Myocyte (in vitro differentiated cells): ENCODE results near the gene CNN2. TPM values are rescaled to one million over a fixed set of nuclear protein-coding genes. Genes with fewer than 3 reads are reported as not detected.
A peak's percentile ranks its signal among the peaks of the same experiment; 100 is the strongest.

Experiments used
- DNase-seq: peaks from one replicate; pipeline ENCODE4 v3.0.0-alpha.2; 2012; ENCODE audit warnings: low read depth
- total RNA-seq: library from RNA; depleted of rRNA; stranded (reverse); fragments of >200 nt; gene quantifications from 2 replicates; pipeline ENCODE4 v1.2.3, GENCODE V29; 2014

CNN2 gene
- total RNA-seq, 1 donor from 2014 or later: 88.1 TPM

DNA sequence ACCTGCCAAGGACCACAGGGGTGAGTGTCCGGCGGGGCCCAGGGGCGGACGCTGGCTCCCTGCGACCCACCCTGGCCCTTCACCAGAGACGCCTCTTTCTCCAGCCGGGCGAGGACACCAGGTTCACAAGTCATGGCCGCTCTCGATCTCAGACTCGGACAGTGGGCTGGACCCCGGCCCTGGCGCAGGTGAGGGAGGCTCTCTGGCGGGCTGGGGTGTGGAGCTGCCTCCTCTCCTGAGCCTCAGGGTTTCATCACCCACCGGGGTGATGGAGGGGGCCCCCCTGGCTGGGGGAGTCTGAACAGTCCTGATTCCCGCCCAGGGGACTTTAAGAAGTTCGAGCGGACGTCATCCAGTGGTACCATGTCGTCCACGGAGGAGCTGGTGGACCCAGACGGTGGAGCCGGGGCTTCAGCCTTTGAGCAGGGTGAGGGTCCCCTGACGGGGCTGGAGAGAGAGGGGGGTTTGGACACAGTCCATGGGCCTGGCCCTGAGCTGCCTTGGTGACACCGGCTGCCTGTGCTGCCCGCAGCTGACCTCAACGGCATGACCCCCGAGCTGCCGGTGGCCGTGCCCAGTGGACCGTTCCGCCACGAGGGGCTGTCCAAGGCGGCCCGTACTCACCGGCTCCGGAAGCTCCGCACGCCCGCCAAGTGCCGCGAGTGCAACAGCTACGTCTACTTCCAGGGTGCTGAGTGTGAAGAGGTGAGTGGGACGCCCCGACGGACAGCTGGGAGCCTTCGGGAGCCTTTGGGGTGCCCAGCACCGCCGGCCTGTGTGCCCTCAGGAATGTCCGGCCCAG lies 54.2 kb downstream of the CNN2 start:
- no peak for DNase-seq

DNA sequence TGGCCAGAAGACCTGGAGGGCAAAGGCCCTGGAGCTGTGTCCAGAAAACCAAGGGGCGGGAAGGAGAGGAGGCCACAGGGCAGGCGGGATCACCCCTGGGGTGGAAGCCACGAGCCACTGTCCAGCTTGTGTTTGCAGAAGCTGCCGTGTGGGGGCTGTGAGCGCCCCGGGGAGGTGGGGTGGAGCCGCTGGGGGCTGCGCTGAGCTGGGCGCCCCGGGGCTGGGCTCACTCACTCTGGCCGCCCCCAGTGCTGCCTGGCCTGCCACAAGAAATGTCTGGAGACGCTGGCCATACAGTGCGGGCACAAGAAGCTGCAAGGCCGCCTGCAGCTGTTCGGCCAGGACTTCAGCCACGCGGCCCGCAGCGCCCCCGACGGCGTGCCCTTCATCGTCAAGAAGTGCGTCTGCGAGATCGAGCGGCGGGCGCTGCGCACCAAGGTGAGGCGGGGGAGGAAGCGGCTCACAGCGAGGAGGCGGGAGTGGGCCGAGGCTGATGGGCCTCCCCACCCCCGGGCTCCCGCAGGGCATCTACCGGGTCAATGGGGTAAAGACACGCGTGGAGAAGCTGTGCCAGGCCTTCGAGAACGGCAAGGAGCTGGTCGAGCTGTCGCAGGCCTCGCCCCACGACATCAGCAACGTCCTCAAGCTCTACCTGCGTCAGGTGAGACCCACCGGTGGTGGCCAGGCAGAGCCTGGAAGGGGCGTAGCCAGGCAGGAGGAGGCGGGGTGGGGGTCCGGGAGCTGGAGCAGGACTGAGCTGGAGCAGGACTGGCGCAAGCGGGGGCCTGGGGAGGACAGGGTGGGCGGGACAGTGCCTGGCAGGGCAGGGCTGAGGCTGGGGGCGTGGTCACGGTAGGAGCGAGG lies 55.1 kb downstream of the CNN2 start:
- DNase-seq: peak; percentile 50

DNA sequence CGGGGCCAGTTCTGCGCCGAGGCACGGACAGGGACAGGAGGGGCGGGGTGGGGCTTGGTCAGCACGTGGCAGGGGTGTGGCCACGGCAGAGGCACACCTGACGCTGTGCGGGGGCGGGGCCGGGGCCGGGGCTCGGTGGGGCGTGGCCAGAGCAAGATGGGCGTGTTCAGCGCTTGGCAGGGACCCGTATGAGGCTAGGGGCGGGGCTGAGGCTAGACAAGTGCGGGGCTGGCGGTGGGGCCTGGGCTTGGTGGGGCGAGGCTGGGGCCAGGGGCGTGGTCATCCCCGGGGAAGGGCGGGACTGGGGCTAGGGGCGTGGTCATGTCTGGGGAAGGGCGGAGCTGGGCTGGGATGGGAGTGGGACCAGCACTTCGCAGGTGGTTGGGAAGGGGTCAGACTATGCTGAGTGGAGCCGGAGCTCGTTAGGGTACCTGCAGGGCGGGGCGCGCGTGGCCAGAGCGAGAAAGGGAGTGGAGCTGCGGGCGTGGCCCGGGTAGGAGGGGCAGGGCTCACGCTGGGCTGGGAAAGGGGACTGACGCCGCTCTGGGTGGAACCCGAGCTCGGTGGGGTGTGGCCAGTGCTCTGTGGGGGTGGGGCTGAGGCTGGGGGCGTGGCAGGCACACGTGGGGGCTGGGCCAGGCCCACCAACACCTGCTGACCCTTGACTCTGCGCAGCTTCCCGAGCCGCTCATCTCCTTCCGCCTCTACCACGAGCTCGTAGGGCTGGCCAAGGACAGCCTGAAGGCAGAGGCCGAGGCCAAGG lies 55.9 kb downstream of the CNN2 start:
- no peak for DNase-seq

DNA sequence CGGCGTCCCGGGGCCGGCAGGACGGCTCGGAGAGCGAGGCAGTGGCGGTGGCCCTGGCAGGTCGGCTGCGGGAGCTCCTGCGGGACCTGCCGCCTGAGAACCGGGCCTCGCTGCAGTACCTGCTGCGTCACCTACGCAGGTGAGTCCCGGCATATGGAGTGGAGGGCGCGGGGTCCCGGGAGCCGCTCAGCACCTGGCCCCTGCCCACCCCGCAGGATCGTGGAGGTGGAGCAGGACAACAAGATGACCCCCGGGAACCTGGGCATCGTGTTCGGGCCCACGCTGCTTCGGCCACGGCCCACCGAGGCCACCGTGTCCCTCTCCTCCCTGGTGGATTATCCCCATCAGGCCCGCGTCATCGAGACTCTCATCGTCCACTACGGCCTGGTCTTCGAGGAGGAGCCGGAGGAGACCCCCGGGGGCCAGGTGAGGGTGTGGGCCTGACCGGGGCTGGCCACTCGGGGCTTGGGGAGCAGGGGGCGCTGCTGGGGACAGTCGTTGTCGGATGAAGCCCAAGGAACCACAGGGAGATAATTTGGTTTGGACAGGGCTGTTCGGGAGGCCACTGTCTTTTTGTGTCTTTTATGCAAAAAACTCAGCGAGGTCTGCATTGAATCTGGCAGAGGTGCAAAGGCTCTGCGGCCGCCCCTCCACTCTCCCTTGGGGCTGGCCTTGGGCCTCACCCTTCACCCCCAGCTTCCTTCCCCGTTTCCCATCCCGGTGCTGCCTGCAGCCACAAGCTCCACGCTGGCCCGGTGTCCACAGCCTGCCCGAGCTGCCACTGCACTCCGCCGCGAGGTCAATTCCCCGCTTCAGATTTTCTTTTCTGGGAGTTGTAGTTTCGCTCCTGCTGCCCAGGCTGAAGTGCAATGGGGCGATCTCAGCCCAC lies 56.8 kb downstream of the CNN2 start:
- no peak for DNase-seq

DNA sequence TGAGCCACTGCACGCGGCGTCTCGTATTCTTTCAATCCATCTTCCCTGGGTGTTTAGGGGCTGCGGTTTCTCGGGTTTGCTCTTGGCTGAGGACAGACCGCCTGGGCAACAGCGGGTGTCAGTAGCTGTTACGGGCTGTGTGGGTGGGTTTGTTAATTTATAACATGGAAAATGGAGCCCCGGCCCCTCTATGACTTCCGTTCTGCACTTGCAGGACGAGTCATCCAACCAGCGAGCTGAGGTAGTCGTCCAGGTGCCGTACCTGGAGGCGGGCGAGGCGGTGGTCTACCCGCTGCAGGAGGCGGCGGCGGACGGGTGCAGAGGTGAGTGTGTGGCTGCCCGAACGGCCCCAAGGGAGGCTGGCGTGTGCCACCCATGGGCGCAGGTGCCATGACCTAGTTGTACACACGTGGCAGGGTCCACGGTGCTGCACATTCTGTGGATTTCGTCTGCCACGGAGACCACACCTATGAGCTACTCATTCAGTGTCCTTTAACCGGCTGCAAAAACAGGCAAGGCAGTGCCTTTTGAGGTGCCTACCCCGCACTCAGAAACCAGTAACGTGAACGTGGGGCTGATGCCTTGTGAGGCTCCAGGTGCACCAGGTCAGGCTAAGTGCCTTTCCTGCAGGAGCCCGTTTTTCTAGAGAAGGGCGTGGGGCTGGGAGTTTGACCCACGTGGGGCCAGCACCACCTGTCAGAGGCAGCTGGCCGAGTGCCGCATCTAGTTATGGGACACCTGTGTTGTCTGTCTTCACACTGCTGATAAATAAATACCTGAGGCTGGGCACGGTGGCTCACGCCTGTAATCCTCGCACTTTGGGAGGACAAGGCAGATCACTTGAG lies 57.8 kb downstream of the CNN2 start:
- DNase-seq: no peak

DNA sequence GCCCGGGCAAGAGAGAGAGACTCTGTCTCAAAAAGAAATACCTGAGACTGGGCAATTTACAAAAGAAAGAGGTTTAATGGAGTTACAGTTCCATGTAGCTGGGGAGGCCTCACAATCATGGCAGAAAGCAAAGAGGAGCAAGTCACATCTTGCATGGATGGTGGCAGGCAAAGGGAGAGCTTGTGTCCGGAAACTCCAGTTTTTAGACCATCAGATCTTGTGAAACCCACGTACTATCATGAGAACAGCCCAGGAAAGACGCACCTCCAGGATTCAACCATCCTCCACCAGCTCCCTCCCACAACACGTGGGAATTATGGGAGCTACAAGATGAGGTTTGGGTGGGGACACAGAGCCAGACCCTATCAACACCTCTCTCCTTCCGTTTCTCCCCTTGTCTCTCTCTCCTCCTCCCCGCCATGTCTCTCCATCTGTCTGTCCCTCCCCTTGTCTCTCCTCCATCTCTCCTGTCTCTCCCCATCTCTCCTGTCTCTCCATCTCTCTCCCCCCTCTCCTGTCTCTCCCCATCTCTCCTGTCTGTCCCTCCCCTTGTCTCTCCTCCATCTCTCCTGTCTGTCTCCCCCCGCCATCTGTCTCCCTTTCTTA lies 58.7 kb downstream of the CNN2 start:
- no peak for DNase-seq

DNA sequence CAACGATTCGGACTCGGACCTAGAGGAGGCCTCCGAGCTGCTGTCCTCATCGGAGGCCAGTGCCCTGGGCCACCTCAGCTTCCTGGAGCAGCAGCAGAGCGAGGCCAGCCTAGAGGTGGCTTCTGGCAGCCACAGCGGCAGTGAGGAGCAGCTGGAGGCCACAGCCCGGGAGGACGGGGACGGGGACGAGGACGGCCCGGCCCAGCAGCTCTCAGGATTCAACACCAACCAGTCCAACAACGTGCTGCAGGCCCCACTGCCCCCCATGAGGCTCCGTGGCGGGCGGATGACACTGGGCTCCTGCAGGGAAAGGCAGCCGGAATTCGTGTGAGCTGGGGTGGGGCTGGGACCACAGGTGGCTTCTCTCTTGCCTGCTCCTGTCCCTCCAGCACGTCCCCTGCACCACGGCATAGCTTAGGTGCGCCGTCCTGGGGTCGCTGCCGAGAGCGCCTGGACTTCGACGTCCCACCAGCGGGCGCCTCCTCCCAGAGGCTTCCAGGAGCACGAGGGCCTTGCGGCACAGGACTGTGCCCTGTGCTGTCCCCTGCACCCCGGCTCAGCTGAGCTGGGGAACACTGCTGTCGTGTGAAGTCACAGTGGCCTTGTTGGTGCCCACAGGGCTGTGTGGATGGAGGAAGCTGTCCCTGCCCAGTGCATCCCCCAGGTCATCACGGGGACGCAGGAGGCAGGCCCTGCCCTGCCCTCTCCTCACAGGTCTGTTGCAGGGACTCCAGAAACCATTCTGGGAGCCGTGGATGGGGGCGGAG lies 59.5 kb downstream of the CNN2 start:
- no peak for DNase-seq

DNA sequence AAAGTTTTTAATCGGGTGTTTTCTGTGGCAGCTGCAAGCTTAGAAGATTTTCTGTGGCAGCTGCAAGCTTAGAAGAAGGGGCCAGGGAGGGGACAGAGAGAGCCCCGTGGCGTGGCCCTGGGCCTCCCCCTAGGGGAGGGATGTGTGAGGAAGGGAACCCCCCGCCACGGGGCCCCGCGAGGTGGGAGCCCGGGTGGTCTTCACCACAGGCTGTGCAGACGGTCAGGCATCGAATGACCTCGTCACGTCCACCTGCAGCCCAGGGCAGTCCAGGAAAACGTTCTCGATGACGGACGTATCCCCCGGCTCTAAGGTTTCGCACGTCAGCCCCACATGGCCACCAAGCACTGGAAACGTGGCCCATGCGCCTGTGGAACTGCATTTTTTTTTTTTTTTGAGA lies 60.2 kb downstream of the CNN2 start:
- DNase-seq: no peak

DNA sequence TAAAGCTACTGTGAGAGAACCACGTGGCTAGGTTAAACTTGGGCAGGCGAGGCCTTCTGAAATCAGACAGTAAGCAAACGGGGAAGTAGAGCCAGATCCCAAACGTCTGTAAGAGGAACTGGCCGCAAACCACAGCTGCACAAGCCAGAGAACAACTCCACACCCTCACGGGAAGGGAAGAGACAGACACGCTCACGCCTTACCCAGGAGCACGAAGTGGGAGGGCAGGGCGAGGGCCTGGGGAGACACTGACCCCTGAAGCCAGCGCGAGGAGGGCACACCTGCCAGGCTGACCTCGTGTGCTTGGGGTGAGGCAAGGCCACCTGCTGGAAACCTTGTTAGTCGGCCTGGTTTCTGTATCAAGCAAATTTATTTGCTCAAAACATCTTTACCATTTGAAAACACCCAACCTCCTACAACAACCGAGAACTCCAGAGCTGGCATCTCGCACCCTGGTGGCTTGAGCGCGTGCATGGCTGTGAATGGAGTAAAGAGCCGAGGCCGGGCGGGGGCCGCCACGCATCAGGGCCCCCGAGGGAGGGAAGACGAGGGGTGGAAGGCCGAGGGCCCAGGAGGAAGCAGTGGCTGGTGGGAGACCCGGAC lies 61.5 kb downstream of the CNN2 start:
- DNase-seq: no peak

DNA sequence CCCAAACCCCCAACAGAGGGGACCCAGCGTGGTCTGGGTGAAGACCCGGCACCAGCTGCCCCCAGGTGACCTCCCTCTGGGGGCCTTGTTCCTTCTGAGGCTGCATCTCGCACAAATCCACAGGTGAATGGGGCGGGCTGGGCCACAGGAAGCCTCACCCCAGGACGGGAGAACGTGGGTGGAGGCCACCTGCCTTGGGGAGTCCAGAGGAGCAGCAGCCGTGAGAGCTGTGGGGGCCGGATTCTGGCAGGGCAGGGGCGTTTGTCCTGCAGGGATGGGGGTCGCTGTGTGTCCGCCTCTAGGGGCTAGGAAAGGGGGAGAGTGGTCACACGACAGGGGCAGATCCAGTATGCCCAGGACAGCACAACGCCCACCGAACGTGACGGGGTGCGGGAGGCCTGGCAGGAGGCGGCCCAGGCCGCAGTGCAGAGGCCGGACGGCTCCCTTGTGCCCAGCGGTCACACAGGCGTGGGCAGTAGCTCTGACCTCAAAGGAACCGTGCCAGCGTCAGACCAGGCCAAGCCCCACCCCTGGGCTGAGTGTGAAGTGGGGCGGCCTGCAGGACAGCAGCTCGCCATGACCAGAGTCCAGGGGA lies 62.1 kb downstream of the CNN2 start:
- no peak for DNase-seq

Other genes with a start within 250 kb of the CNN2 start
- gene PTBP1, start 229.2 kb upstream of the CNN2 start, total RNA-seq: 89.0 and 105 TPM in 2 replicates
- 0.16 and 0.26 TPM in 2 replicates for gene PLPPR3, start 204.7 kb upstream of the CNN2 start, total RNA-seq
- not detected in 2 replicates for gene AZU1, start 198.8 kb upstream of the CNN2 start, total RNA-seq
- gene PRTN3, start 185.6 kb upstream of the CNN2 start, total RNA-seq: not detected in 2 replicates
- not detected in 2 replicates for gene ELANE, start 174.3 kb upstream of the CNN2 start, total RNA-seq
- 0.16 and 0.57 TPM in 2 replicates for gene CFD, start 166.9 kb upstream of the CNN2 start, total RNA-seq
- gene MED16, start 133.4 kb upstream of the CNN2 start, total RNA-seq: 27.7 and 31.2 TPM in 2 replicates
- gene RNU6-9, start 133.1 kb upstream of the CNN2 start, total RNA-seq: not detected in 2 replicates
- 51.8 and 53.6 TPM in 2 replicates for gene R3HDM4, start 113.4 kb upstream of the CNN2 start, total RNA-seq
- not detected in 2 replicates for gene KISS1R, start 109.3 kb upstream of the CNN2 start, total RNA-seq
- gene ARID3A, start 100.6 kb upstream of the CNN2 start, total RNA-seq: 3.2 and 3.5 TPM in 2 replicates
- gene WDR18, start 42.3 kb upstream of the CNN2 start, total RNA-seq: 34.2 and 42.9 TPM in 2 replicates
- gene GRIN3B, start 26.2 kb upstream of the CNN2 start, total RNA-seq: 0.05 and 0.16 TPM in 2 replicates
- 182 and 198 TPM in 2 replicates for gene TMEM259, start 5.5 kb upstream of the CNN2 start, total RNA-seq
- not detected in 2 replicates for gene RNU6-2, start 5.1 kb upstream of the CNN2 start, total RNA-seq
- gene ABCA7, start 13.5 kb downstream of the CNN2 start, total RNA-seq: 41.9 and 43.0 TPM in 2 replicates
- gene ARHGAP45, start 40.6 kb downstream of the CNN2 start, total RNA-seq: 0.21 and 0.68 TPM in 2 replicates
- 213 and 240 TPM in 2 replicates for gene POLR2E, start 68.8 kb downstream of the CNN2 start, total RNA-seq
- gene GPX4, start 77.4 kb downstream of the CNN2 start, total RNA-seq: 475 and 493 TPM in 2 replicates
- 23.3 and 25.0 TPM in 2 replicates for gene SBNO2, start 147.7 kb downstream of the CNN2 start, total RNA-seq
- 86.3 and 94.9 TPM in 2 replicates for gene STK11, start 179.2 kb downstream of the CNN2 start, total RNA-seq
- 4.0 and 4.8 TPM in 2 replicates for gene CBARP, start 211.4 kb downstream of the CNN2 start, total RNA-seq
- 46.5 and 61.9 TPM in 2 replicates for gene ATP5F1D, start 215.1 kb downstream of the CNN2 start, total RNA-seq
- gene MIDN, start 222.0 kb downstream of the CNN2 start, total RNA-seq: 17.2 and 30.6 TPM in 2 replicates
- 441 and 497 TPM in 2 replicates for gene CIRBP, start 242.7 kb downstream of the CNN2 start, total RNA-seq
- 33.8 and 55.3 TPM in 2 replicates for gene FAM174C, start 248.9 kb downstream of the CNN2 start, total RNA-seq